Cardiac muscle cell (in vitro differentiated cells and primary cell): ENCODE results near the gene TESPA1. TPM values are rescaled to one million over a fixed set of nuclear protein-coding genes. Genes with fewer than 3 reads are reported as not detected.

ENCODE experiments used
- DNase-seq, 2 donors: peaks; one replicate each; pipeline versions ENCODE4 v3.0.0 to v3.0.0-alpha.2; 2010 to 2017; ENCODE audit warnings: low read depth in 1 of 2, low spot score in 1 of 2
- H3K27ac ChIP-seq: fragments of 200-600 bp; sonication (generic); 2 replicates; pipeline ENCODE4 v1.5.1; 2016
- H3K27me3 ChIP-seq: fragments of 200-600 bp; sonication (generic); 2 replicates; pipeline ENCODE4 v1.6.0; 2016; ENCODE audit warnings: control low read depth
- H3K36me3 ChIP-seq: fragments of 200-600 bp; sonication (generic); 2 replicates; pipeline ENCODE4 v1.5.1; 2016; ENCODE audit warnings: control low read depth
- H3K4me1 ChIP-seq: fragments of 200-600 bp; sonication (generic); 2 replicates; pipeline ENCODE4 v1.8.1; 2017; ENCODE audit warnings: low read depth, mild to moderate bottlenecking, mixed run types
- H3K4me3 ChIP-seq: fragments of 200-600 bp; sonication (generic); 2 replicates; pipeline ENCODE4 v1.5.1; 2016; ENCODE audit warnings: mild to moderate bottlenecking
- H3K9me3 ChIP-seq: fragments of 200-600 bp; sonication (generic); 2 replicates; pipeline ENCODE4 v1.5.1; 2017; ENCODE audit warnings: low read depth, mild to moderate bottlenecking, control low read depth
- polyA plus RNA-seq: library from polyadenylated mRNA; unstranded; fragments of >200 nt; fragmentation: Nextera tagmentation; extraction: Ambion mirVana; gene quantifications from 2 replicates; pipeline ENCODE4 v1.2.1, GENCODE V29; 2016
- total RNA-seq: library from RNA; depleted of rRNA; stranded (reverse); fragments of >200 nt; gene quantifications from 2 replicates; pipeline ENCODE4 v1.2.3, GENCODE V29; 2016
- TF ChIP-seq, protein P1 (sequence below): IDR thresholded peaks from 2 replicates; pipeline ENCODE4 v1.5.1; 2012; ENCODE audit warnings: low read depth, mild to moderate bottlenecking, low read length

Gene TESPA1
- total and polyA plus RNA-seq, 2 experiments from 2014 or later, result not detected

DNA sequence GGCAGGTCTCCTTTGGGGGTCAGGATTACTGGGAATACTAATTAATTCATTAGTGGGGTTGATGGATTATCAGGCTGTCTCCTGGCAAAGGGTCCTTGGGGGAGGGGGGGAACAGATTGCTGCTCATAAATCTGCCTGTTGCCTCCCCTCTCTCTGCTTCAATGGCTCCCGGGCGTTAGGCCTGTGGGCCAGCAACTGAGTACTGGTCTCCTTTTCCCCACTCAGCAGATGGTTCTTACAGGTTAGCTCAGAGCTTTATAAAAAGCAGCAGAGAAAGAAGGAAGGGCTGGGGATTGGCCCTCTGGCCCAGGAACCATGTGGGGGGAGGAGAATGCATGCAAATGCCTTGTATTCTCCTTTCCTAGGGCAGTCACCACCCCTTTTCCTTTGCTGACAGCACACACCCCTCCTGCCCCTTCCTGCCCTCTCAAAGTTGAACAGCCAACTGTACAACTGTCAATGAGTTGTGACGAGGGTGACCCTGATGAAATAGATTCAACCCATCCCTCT, 32.9 kb upstream of the TESPA1 start:
- peaks cover 8% of the 10 kb centered on the region for H3K27me3 ChIP-seq
- H3K36me3 ChIP-seq, result no peaks in the 10 kb centered on the region
- H3K9me3 ChIP-seq, result no peaks in the 10 kb centered on the region
- no peak for DNase-seq
- no peak overlapping the region for H3K4me3 ChIP-seq
- H3K4me1 ChIP-seq, result no peaks in the 10 kb centered on the region
- no peak overlapping the region for H3K27ac ChIP-seq
- TF ChIP-seq, protein P1, sequence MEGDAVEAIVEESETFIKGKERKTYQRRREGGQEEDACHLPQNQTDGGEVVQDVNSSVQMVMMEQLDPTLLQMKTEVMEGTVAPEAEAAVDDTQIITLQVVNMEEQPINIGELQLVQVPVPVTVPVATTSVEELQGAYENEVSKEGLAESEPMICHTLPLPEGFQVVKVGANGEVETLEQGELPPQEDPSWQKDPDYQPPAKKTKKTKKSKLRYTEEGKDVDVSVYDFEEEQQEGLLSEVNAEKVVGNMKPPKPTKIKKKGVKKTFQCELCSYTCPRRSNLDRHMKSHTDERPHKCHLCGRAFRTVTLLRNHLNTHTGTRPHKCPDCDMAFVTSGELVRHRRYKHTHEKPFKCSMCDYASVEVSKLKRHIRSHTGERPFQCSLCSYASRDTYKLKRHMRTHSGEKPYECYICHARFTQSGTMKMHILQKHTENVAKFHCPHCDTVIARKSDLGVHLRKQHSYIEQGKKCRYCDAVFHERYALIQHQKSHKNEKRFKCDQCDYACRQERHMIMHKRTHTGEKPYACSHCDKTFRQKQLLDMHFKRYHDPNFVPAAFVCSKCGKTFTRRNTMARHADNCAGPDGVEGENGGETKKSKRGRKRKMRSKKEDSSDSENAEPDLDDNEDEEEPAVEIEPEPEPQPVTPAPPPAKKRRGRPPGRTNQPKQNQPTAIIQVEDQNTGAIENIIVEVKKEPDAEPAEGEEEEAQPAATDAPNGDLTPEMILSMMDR, result no peak

DNA sequence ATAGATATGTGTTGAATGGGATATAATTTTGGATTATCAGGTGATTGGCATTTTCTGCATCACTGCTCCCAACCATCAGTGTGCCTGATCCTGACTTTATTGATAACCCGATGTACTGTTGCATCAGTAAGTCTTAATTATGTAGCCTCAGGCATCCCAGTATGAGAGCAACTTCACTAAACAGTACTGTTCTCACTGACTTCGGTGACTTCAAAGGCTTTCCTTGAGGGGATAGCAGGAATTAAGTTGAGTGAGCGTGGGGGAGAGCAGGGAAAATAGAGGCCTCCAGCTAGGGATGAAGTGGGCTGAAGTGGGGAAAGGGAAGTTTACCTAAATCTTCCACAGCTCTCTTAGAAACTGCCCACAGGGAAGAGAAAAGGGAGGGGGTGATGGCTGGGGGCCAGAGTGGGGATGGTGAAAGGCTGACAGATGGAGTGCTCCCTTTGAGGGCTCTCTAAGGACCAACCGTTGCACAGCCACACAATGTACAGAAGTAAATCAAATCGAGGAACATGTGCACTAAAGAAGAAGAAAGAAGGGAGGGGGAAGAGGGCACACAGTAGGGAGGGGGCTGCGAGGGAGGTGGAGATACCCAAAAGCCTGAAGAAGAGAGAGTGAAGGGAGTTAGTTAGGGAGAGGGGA, 24.5 kb upstream of the TESPA1 start:
- H3K27ac ChIP-seq, result no peak overlapping the region
- H3K36me3 ChIP-seq, result no peaks in the 10 kb centered on the region
- TF ChIP-seq, protein P1, result no peak
- H3K9me3 ChIP-seq, result no peaks in the 10 kb centered on the region
- DNase-seq, result no peak
- no peaks in the 10 kb centered on the region for H3K4me1 ChIP-seq
- H3K27me3 ChIP-seq, result no peaks in the 10 kb centered on the region
- H3K4me3 ChIP-seq, result no peak overlapping the region

DNA sequence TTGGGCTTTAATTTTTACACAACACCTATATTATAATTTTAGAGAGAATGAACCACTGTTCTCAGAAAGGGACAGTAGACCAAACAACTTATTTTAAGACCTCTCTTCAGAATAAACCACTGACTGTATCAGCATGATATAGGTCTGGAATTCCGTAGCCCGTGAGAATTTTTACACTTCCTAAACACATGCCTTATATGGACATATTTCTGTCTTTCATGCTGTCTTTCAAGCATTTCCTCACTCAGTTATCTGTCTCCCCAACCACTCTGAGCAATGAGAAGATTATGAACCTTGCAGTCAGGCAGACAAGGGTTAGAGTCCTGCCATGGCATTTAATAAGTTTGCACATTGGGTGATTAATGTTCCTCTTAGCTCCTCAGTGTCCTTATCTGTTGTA, 17.8 kb upstream of the TESPA1 start:
- no peaks in the 10 kb centered on the region for H3K36me3 ChIP-seq
- no peaks in the 10 kb centered on the region for H3K9me3 ChIP-seq
- no peaks in the 10 kb centered on the region for H3K27me3 ChIP-seq
- TF ChIP-seq, protein P1, result no peak
- no peak overlapping the region for H3K27ac ChIP-seq
- H3K4me1 ChIP-seq, result no peaks in the 10 kb centered on the region
- DNase-seq, result no peak
- H3K4me3 ChIP-seq, result no peak overlapping the region

DNA sequence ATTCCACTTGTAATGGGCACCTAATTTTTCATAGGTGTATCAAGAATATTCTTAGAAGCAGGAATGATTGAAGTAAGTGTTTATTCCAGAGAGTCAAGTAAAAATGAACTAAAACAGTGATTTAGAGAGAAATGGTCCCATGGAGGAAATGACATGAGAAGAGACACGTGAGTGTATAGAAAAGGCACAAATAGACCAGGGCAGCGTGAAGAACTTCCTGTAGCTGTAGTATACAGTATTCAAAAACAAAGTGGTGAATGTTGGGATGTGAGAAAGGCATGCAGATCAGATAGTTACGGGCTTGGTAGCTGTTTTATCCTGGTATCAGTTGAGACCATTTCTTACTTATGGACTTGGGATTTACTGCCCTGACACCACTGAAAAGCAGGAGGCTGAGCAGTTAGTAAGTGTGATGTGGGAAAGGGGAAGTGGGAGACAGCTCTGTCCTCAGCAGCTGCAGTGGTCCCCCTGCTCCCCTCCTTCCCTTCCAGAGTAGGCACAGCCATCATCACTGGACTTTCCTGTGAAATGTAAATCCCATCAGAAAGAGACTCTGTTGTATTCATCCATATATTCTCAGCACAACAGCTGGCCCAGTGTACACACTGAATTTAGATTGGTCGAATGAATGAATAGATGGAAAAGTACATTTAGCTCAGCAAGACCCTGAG, 16.8 kb upstream of the TESPA1 start:
- TF ChIP-seq, protein P1, result no peak
- no peak for DNase-seq
- no peaks in the 10 kb centered on the region for H3K4me1 ChIP-seq

DNA sequence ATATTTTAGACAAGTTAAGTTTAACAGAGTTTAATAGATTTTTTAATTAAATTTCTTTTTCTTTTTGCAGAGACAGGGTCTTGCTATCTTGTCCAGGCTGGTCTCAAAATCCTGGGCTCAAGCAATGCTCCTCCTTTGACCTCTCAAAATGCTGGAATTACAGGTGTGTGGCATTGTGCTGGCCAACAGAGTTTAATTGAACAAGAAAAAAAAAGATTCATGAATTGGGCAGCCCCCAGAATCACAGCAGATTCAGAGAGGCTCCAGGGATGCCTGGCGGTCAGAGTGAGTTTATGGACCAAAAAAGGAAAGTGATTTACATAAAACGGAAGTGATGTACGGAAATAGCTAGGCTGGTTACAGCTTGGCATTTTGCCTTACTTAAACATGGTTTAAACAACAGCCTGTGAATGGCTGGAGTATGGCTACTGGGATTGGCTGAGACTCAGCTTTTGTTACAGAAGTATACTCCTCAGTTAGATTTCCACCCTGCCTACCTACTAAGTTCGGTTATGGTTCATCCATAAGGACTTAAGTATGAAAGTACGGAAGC, 14.5 kb upstream of the TESPA1 start:
- TF ChIP-seq, protein P1, result no peak
- no peaks in the 10 kb centered on the region for H3K9me3 ChIP-seq
- DNase-seq, result no peak

More for the DNA sequence above, 16.8 kb upstream of the TESPA1 start:
- H3K36me3 ChIP-seq, result no peaks in the 10 kb centered on the region
- no peak overlapping the region for H3K4me3 ChIP-seq
- H3K27ac ChIP-seq, result no peak overlapping the region
- no peaks in the 10 kb centered on the region for H3K27me3 ChIP-seq
- no peaks in the 10 kb centered on the region for H3K9me3 ChIP-seq

More for the DNA sequence above, 14.5 kb upstream of the TESPA1 start:
- no peaks in the 10 kb centered on the region for H3K27me3 ChIP-seq
- H3K4me3 ChIP-seq, result no peak overlapping the region
- H3K4me1 ChIP-seq, result no peaks in the 10 kb centered on the region
- H3K27ac ChIP-seq, result no peak overlapping the region
- H3K36me3 ChIP-seq, result no peaks in the 10 kb centered on the region
